Mucosa of rectum (tissue), 2 donors: Measurements from ENCODE around the gene FFAR3.

Experiments used
- H3K27ac ChIP-seq, 2 donors: one replicate each; pipeline ENCODE4 v1.7.0; 2013; ENCODE audit warnings: inconsistent platforms in 2 of 2, low read depth in 2 of 2, low read length in 2 of 2
- H3K27me3 ChIP-seq, 2 donors: one replicate each; pipeline ENCODE4 v1.7.0; 2013; ENCODE audit warnings: low read length in 2 of 2; ENCODE audit not compliant: control insufficient read depth in 2 of 2, insufficient read depth in 2 of 2
- H3K36me3 ChIP-seq, 2 donors: one replicate each; pipeline ENCODE4 v1.7.0; 2013; ENCODE audit warnings: low read length in 2 of 2; ENCODE audit not compliant: control insufficient read depth in 2 of 2, insufficient read depth in 2 of 2
- H3K4me1 ChIP-seq, 2 donors: one replicate each; pipeline ENCODE4 v1.7.0; 2013; ENCODE audit warnings: low read length in 2 of 2, mild to moderate bottlenecking in 1 of 2; ENCODE audit not compliant: control insufficient read depth in 2 of 2, insufficient read depth in 2 of 2
- H3K4me3 ChIP-seq, 2 donors: one replicate each; pipeline ENCODE4 v1.7.0; 2013; ENCODE audit warnings: low read length in 2 of 2
- H3K9ac ChIP-seq, 2 donors: one replicate each; pipeline ENCODE4 v1.7.0; 2013; ENCODE audit warnings: low read length in 2 of 2, low read depth in 1 of 2, mild to moderate bottlenecking in 1 of 2
- H3K9me3 ChIP-seq, 2 donors: one replicate each; pipeline ENCODE4 v1.7.0; 2013; ENCODE audit warnings: low read length in 2 of 2; ENCODE audit not compliant: control insufficient read depth in 2 of 2
- donor health status: healthy.
- donor health status: Normal muscosa, but diverticular disease.

The FFAR3 gene

GRCh38 chr19:35341565-35342225, 16.6 kb upstream of the FFAR3 start:
- H3K27me3 ChIP-seq, result peaks cover 0 to 5% of the 10 kb centered on the region in 2 donors
- H3K4me1 ChIP-seq, result no peaks in the 10 kb centered on the region
- no peaks in the 10 kb centered on the region for H3K36me3 ChIP-seq
- no peak overlapping the region for H3K4me3 ChIP-seq
- H3K27ac ChIP-seq, result no peak overlapping the region
- no peak overlapping the region for H3K9ac ChIP-seq
- H3K9me3 ChIP-seq, result no peaks in the 10 kb centered on the region

- Histone ChIP-seq H3K36me3 (no peaks in the 10 kb centered on the region), H3K4me3 (no peak overlapping the region), H3K9me3 (no peaks in the 10 kb centered on the region), H3K27me3 (peaks cover 0 to 5% of the 10 kb centered on the region in 2 donors), H3K9ac (no peak overlapping the region), H3K4me1 (no peaks in the 10 kb centered on the region), H3K27ac (no peak overlapping the region)
Measured at GRCh38 chr19:35342430-35342829, 15.8 kb upstream of the FFAR3 start.

GRCh38 chr19:35344511-35345031, 13.7 kb upstream of the FFAR3 start:
- H3K9ac ChIP-seq, result no peak overlapping the region
- peaks cover 0 to 2% of the 10 kb centered on the region in 2 donors for H3K4me1 ChIP-seq
- H3K27me3 ChIP-seq, result peaks cover 0 to 7% of the 10 kb centered on the region in 2 donors
- no peak overlapping the region for H3K27ac ChIP-seq
- H3K9me3 ChIP-seq, result no peaks in the 10 kb centered on the region
- no peak overlapping the region for H3K4me3 ChIP-seq
- H3K36me3 ChIP-seq, result no peaks in the 10 kb centered on the region

- Histone ChIP-seq H3K4me3 (no peak overlapping the region), H3K4me1 (peaks cover 0 to 2% of the 10 kb centered on the region in 2 donors), H3K36me3 (no peaks in the 10 kb centered on the region), H3K27me3 (peaks cover 0 to 5% of the 10 kb centered on the region in 2 donors), H3K9me3 (no peaks in the 10 kb centered on the region), H3K27ac (no peak overlapping the region), H3K9ac (no peak overlapping the region)
Measured at GRCh38 chr19:35345671-35346111, 12.6 kb upstream of the FFAR3 start.

GRCh38 chr19:35346193-35347052, 11.8 kb upstream of the FFAR3 start:
- no peak overlapping the region for H3K9ac ChIP-seq
- H3K4me3 ChIP-seq, result no peak overlapping the region
- H3K36me3 ChIP-seq, result no peaks in the 10 kb centered on the region
- H3K4me1 ChIP-seq, result peaks cover 0 to 2% of the 10 kb centered on the region in 2 donors
- H3K27me3 ChIP-seq, result peaks cover 0 to 4% of the 10 kb centered on the region in 2 donors
- peak overlapping the region in 1 of 2 donors; percentile 43 for H3K27ac ChIP-seq
- no peaks in the 10 kb centered on the region for H3K9me3 ChIP-seq

GRCh38 chr19:35347171-35347929, 10.9 kb upstream of the FFAR3 start, which contains the start of gene FFAR1:
TSS of gene FFAR1 (plus strand) at chr19:35347902. CDS start at chr19:35351552, 3,650 bp downstream.
- Histone ChIP-seq H3K27me3 (peaks cover 0 to 4% of the 10 kb centered on the region in 2 donors), H3K27ac (peak within 1 kb of the TSS in 1 of 2 donors; percentile 43), H3K36me3 (no peaks in the 10 kb centered on the region), H3K9ac (no peak within 1 kb of the TSS), H3K4me1 (peaks cover 0 to 2% of the 10 kb centered on the region in 2 donors), H3K9me3 (no peaks in the 10 kb centered on the region), H3K4me3 (no peak within 1 kb of the TSS)

GRCh38 chr19:35347930-35348298, 10.3 kb upstream of the FFAR3 start:
- no peaks in the 10 kb centered on the region for H3K36me3 ChIP-seq
- H3K4me1 ChIP-seq, result peaks cover 0 to 2% of the 10 kb centered on the region in 2 donors
- H3K9me3 ChIP-seq, result no peaks in the 10 kb centered on the region
- H3K9ac ChIP-seq, result no peak overlapping the region
- no peak overlapping the region for H3K27ac ChIP-seq
- no peak overlapping the region for H3K4me3 ChIP-seq
- peaks cover 0 to 4% of the 10 kb centered on the region in 2 donors for H3K27me3 ChIP-seq

- Histone ChIP-seq H3K36me3 (no peaks in the 10 kb centered on the region), H3K9ac (no peak overlapping the region), H3K4me3 (no peak overlapping the region), H3K9me3 (no peaks in the 10 kb centered on the region), H3K27ac (no peak overlapping the region), H3K27me3 (peaks cover 0 to 4% of the 10 kb centered on the region in 2 donors), H3K4me1 (peaks cover 0 to 2% of the 10 kb centered on the region in 2 donors)
Measured at GRCh38 chr19:35348911-35349611, 9.2 kb upstream of the FFAR3 start.
